HuH-7 (cell line): ENCODE measurements around the gene FBXO44.

ENCODE experiments used
- DNase-seq: peaks from one replicate; pipeline ENCODE4 v3.0.0; 2011; ENCODE audit warnings: low spot score

FBXO44 gene

DNA sequence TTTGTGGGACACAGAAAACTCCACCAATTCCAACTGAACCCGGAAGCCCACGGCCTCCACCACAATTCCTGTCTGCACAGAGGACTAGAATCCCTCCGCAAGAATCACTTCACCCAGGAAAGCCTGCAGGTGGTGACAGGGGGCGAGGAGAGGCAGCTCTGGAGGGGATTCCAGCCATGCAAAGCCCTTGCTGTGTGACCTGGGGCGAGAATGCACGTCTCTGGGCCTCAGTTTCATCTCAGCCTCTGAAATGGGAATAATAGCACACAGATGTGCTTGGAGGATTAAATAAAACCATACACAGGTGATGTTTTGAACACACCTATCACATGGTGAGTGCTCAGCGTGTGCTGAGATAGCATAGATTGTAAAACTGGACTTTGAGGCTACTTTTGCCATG, 14.6 kb upstream of the FBXO44 start:
- DNase-seq = no peak

DNA sequence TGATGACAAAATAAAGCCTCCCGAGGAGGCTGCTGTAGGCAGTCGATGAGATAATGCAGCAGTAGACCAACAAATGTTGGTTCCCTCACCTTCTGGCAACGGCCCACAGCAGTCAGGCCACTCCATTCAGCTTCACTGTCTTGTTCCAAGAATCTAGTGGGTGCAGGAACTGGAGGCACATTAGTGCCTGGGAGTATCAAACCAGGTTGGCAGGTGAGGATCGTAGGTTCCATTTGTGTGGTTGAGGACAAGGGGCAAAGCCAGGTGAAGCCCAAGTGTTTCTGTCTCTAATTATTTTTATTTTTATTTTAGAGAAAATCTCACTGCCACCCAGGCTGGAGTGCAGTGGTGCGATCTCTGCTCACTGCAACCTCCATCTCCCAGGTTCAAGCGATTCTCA, 13.7 kb upstream of the FBXO44 start:
- no peak for DNase-seq

DNA sequence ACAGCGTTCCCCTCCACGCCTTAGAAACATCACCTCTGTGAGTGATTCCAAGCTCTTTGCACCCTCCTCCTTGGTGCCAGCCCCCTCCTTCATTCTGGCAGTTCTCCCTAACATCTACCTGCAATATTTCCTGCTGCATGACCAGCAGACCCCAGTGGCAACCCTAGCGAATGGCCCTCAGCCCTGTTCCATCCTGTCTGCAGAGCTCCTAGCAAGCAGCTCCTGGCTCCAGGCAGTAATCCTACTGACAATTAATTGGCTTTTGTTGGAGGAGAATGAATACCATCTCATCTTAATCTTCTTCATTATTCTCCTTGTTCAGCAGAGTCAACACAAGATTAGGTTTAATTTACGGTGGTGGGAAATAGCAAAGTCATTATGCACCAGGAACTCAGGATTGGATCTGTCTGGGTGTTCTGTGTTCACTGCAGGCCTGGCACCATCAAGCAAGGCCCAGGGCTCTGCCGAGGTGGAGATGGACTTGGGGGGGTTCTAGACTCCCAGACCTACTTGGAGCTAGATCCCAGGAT, 12.8 kb upstream of the FBXO44 start:
- no peak for DNase-seq

DNA sequence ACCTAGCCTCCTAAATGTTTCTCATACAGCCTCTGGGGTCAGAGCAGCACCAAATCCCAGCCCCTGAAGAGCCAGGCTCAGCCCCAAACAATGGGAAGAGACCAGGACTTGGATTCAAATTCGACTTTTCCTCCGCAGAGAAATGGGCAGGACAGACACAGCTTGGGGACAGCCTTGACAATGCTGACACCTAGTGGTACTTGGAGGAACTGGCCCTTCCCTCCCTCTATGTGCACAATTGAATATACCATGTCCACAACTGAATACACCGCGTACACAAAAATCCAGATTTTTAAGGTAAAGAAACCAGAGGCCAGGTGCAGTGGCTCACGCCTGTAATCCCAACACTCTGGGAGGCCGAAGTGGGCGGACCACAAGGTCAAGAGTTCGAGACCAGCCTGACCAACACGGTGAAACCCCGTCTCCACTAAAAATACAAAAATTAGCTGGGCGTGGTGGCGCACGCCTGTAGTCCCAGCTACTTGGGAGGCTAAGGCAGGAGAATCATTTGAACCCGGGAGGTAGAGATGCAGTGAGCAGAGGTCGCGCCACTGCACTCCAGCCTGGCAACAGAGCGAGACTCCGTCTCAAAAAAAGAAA, 12.2 kb upstream of the FBXO44 start:
- DNase-seq = peak; percentile 84

DNA sequence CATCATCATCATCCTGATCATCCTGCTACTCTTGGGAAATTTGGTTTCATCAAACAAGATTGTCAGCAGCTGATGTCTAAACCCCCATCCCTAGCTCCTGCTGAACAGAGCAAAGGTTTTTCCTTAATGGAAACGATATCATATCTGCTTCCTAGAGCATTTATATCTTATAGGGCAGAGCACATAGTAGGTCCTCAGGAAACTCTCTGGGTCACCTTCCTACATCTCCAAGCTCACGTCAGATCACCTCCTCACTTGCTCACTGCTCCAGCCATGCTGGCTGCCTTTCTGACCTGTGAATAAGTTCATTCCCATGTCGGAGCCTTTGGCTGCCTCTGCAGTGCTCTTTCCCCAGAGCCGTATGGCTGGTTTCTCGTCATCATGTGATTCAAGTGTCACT, 10.9 kb upstream of the FBXO44 start:
- DNase-seq = no peak

DNA sequence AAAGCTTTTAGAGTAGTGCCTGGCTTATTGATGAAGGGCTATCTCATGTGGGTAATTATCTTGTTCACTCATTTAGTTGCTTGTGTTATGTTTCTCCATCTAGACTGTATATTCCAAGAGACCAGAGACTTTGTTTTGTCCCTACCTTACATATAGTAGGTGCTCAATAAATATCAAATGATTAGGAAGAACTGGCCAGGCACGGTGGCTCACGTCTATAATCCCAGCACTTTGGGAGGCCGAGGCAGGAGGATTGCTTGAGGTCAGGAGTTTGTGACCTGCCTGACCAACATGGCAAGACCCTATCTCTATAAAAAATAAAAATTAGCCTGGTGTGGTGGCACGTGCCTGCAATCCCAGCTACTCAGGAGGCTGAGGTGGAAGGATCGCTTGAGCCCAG, 9.4 kb upstream of the FBXO44 start:
- DNase-seq = no peak

DNA sequence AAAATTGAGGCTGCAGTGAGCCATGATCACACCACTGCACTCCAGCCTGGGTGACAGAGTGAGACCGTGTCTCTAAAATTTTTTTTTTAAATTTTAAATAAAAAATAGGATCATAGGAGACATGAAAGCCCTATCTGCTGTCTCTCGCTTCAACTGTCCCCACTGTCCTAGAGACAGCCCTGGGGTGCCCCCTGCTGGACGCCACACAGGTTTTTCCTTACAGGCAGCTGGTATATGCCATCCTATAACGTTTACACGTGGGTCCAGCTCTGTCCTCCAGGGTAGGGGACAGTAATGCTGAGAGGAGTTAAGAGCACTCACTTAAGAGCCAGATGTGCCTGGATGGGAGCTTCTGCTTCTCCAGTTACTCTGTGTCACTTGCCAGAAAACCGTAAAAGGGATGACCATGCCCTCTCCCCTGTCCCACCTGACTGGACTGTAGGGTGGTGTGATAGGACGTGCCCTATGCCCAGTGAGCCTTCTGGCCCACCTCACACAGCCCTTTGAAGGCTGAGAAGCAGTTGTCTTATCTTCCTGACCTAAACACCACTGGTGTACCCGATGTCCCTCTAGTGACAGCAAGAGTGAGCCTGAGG, 8.9 kb upstream of the FBXO44 start:
- DNase-seq = peak; percentile 73

DNA sequence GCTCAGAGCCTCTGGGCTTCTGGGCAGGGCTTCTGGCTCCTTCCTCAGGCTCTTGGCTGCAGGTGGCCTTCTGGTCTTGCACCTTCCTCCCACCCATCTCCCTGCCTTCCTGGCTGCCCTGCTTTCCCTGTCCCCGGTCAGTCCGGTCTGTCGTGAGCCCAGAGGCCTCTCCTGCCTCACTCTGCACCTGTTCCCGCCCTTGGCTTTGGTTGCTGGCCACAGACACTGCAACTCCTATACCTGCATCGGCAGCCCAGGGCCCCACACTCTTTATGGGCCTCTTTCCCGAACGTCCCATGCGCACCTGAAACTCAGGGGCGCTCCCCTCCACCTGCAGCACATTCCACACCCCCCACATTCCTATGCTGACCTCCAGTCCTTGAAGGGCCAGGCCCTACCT, 8.4 kb upstream of the FBXO44 start:
- no peak for DNase-seq

DNA sequence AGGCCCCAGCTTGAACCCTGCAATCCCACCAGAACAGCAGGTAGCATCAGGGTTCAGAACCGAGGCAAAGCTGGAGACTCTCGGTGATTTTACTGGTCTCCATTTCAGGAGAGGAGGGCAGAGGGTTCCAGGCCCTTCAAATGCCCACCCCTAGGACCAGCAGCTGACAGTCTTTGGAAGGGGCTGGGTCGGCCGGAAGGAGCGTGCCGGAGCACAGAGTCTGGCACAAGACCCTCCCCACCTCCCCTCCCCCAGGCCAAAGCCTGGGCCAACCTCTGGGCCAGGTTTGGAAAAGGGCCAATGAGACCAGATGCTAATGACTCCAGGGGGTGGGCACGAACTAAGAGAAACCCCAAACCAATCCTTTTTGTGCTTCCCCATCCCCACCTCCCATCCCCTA, 7.3 kb upstream of the FBXO44 start:
- no peak for DNase-seq

DNA sequence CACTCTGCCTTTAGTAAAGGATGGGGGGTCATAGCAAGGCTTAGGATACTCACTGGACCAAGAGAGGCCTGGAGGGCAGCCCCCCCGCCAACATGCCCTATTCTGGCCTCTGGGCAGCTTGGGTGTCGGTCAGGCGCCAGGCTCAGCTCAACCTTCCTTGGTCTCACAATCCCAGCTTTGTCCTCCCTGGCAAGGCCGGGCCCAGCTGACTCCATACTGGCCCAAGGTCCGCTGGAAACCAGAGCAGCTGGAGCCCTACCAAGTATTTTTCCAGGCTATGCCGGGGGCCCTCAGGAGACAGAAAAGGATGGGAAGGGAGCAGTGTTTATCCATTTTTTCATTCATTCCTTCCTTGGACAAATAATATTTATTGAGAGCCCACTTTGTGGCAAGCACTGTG, 6.6 kb upstream of the FBXO44 start:
- no peak for DNase-seq

DNA sequence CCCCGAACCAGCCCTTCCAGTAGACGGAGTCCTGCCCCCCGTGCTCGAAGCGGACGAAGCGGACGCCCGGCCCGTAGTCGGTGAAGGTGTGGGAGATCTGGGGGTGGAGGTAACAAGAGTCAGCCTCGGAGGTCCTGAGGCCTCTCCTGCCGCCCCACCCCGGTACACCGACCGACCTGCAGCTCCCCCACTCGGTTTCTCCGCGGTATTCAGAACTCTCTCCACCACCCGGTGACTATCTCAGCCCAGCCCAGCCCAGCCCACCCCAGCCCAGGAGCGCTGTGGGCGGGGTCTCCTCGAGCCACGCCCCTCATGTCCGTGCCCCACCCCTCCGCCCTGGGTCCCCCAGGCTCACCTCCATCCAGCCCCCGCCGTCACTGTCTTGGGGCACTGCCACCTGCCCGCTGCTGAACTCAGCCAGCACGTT, 5.9 kb upstream of the FBXO44 start:
- no peak for DNase-seq

DNA sequence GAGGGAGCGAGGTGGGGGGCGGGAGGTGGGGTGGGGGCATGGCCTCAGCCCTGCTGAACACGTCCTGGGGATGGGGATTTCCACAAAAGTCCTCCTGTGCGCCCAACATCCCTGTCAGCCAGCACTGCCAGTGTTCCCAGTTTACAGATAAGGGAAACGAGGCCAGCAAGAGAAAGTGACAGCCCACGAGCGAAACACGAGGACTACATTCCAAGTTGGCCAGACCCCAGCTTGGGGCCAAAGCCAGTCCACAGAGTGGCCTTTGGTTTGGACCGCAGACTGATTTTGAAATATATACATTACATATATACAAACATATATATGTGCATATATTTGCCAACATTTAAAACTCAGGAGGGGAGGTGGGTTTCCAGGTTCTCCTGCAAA, 5.4 kb upstream of the FBXO44 start:
- no peak for DNase-seq

DNA sequence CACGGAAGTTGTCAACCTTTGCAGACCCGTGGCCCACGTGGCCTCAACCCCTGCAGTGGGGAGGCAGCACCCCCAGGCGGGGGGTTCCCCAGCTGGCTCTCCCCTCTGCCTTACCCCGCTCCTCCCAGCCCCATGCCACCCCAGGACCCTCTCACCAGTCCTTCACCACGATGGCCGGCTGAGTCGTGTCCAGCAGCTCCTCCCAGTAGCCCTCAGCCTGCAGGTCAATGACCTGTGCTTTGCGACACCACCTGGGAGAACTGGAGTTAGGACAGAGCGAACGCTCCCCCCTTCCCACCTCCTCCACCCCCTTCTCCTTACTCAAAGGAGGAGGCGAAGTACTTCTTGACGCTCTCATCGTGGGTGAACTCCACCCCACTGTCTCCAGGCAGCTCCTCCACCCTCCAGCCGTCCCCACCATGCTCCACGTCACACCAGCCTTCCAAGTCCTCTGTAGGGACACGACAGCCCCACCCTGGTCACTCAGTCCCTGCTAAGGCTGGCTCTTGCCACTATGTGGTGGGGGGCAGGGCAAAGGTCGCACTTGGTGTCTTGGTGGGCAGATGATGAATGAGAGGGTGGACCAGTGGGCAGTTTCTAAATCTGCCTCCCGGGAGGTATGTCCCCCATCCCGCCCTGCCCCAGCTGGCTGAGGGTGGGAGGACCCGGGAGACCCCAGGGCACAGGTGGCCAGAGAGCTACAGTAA, 4.9 kb upstream of the FBXO44 start:
- no peak for DNase-seq

DNA sequence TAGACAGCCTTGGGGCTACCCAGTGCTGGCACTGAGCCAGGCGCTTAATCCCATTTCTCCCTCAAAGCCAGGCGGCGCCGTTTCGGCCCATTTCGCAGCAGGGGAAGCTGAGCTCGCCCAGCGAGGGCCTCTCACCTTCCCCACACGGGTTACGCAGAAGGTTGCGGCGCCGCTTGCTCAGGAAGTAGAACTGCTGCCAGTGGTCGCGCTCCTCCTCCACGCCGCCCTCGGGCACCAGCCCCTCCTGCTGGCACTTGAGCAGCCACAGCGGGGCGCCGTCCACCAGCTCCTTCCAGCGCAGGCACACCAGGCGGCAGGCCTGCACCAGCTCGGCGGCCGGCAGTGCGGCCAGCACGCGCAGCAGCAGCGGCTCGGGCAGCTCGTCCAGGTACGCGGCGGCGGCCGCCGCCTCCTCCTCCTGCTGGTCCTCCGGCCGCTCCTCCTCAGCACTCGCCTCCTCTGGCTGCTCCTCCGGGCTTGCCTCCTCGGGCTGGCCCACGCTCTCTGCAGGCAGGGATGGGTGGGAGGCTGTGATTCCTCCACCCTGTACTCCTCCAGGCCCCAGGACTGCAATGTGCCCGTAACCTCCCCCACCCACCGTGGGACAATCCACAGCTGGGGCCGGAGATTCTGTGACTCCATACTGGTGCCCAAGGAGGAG, 4.2 kb upstream of the FBXO44 start:
- DNase-seq = peak; percentile 82

DNA sequence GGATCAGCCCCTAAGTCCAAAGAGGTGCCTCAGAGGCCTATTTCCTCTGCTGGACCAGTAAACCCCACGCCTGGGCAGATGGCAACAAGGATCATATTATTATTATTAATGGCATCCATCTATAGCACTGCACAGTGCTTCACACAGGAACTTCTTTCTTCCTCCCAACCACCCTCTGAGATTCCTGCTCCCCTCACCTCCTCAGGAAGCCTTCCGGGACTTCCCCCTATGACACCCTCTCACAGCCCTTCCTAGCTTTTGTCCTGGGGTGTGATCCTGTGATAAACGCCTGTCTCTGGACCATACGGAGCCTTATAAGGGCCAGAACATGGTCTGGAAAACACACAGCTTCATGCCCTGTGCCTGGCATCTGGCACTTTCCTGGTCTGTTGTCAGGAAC, 3.7 kb upstream of the FBXO44 start:
- no peak for DNase-seq

DNA sequence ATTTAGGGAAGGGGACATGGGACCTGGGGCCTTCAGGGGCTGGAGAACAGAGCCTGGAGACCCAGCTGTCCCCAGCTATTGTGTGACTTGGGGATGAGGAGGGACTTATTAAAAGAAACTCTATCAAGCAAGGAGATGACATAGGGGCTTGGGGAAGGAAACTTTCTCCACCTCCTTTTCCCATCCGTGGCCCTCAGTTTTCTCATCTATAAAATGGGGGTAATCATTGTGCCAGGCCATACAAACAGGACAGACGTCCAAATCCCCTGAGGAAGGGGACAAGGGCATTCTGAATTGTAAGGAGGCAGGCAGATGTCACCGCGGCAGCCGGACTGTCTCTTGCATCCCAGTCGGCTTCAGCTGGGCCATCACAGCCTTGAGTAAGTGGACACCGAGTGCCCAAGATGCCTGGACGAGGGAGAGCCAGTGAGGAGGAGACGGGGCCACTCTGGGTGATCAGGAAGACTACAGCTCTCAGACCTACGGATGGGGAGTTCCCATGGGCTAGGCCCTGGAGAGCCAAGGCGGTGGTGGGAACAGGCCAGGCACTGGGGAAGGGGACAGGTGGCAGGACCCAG, 2.4 kb upstream of the FBXO44 start:
- no peak for DNase-seq

DNA sequence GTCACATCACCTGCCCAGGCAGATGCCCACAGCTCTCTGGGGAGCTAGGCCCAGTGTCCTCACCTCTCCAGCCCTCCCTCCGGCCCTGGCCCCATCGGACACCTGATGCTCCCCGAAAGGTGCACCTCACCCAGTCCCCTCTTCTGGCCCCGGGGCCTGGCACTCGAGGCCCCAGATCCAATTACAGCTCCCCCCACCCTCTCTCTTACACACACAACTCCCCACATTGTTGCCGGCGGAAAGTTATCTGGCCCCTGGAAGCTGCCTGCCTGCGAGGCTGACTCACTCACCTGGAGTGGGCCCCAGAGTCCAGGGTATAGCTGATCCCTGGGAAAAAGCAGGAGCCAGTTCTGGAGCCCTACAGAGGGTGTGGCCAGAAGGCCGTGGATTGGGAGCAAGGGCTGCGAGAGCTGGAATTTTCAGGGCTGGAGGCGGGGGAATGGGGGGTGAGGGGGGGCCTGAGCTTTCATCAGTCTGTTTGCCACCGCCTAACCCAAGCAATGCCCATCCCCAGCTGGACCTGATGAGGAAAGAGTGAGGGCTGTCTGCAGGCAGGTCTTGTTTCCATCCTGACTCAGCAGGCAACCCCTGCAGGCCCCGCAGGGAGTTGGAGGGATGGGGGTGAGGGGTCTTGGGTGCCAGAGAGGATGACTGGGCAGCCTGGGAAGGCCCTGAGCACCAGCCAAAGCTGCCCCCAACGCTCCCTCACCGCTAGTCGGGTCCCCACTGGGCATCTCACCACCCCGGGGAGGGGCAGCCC, 1.4 kb upstream of the FBXO44 start:
- peak; percentile 86 for DNase-seq

DNA sequence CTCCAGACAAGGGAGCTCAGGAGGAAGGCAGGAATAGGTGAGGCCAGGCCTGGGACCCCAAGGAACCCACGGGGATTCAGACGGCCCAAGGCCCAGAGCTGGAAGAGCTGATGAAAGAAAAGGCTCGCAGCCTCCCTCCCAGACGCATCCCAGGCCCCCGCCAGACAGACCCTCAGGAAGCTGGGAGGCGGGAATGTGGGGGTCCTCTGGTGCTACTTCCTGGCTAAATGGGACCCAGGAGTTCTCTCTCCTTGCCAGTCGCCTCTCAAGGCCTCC, 878 bp upstream of the FBXO44 start:
- no peak for DNase-seq

DNA sequence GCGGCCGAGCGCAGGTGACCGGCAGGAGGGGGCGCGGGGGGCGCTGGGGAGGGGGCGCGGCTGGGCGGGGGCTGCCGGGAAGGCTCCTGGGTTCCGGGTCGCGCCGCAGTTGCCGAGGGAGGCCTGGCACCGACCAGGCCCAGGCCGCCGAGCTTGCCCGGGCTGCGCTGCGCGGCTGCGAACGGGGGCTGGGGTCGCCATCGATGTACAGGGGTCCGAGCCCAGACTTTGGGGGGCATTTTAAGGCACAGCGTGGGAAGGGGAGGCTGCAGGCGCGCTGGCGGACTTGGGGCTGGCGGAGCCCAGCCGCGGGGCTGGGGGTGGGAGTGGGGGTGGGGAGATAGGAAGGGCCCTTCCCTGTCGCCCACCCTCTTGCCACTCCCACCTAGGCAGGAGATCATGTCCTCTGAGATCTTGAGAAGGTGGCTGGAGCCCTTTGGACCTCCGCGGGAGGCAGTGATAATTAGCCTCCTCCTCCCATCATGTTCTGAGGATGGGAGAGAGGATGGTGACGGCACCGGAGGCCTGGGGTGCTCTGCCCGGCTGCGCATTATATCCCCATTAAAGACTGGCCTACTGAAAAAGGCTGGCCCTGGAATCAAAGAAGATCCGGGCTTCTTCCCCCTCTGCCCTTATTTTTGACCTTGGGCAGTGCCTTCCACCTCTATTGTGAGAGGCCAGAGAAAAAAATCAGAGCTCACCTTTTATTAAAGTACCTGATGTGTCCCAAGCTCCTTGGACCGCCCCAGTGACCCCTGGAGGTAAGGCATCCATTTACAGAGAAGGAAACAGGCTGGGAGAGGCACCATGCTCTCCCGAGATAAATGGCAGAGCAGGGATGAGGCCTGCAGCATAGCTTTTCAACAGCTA, 497 bp downstream of the FBXO44 start:
- DNase-seq = no peak

DNA sequence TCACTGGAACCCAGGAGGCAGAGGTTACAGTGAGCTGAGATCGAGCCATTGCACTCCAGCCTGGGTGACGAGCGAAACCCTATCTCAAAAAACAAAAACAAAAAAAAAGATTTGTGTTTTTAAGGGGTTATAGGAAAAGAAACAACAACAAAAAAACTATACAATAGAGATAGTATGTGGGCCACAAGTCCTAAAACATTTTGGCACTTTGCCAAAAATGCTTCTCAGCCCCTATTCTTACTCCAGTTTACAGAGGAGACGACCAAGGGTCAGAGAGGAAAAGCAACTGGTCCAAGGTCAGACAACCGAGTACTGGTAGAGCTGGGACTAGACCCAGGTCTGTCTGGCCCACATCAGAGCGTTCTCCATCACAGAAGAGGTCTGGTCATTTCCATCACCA, 3.0 kb downstream of the FBXO44 start:
- DNase-seq = no peak

DNA sequence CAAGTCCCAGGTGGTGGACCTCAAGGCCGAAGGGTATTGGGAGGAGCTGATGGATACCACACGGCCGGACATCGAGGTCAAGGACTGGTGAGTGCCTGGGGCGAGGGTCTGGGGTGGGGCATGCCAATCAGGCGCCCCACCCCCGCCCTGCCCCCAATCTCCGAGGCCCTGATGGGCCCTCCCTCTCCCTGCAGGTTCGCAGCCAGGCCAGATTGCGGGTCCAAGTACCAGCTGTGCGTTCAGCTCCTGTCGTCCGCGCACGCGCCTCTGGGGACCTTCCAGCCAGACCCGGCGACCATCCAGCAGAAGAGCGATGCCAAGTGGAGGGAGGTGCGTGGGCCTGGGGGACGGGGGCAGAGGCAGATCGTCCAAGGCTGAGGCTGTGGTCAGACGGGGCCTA, 3.9 kb downstream of the FBXO44 start:
- DNase-seq = no peak
